Panc1 (cell line): Measurements from ENCODE around the gene INPPL1.

ENCODE experiments used
- CTCF ChIP-seq: fragments of 450-650 bp; IDR thresholded peaks from 2 replicates; pipeline ENCODE4 v1.5.1; 2017; ENCODE audit warnings: mild to moderate bottlenecking
- SIN3A ChIP-seq: IDR thresholded peaks from 2 replicates; pipeline ENCODE4 v1.6.1; 2012; ENCODE audit warnings: low read depth, mild to moderate bottlenecking, low read length, moderate library complexity, borderline replicate concordance; ENCODE audit not compliant: insufficient read depth

GRCh38 chr11:72188267-72188666, 36.3 kb upstream of the INPPL1 start:
- TF ChIP-seq CTCF (no peak), SIN3A (no peak)
